HEK293 (cell line): Measurements from ENCODE around the gene KIAA1328.

Experiments used
- CTCF ChIA-PET: fragments of 350-600 bp; formaldehyde crosslinking; extraction: SDS; loops from one replicate; lab custom pipeline; 2021; ENCODE audit warnings: antibody characterized with exemption; lab: Yijun Ruan, JAX
- POLR2A ChIA-PET: fragments of 300-600 bp; formaldehyde crosslinking; extraction: SDS; loops from one replicate; lab custom pipeline; 2020; ENCODE audit warnings: antibody characterized with exemption, inconsistent platforms; lab: Yijun Ruan, JAX
- H3K27ac ChIP-seq: fragments of 200-500 bp; sonication (Bioruptor generic); 2 replicates; pipeline ENCODE4 v1.5.1; 2014; ENCODE audit warnings: low read depth, low read length, control low read depth, inconsistent platforms; ENCODE audit errors: extremely low read depth
- H3K36me3 ChIP-seq, 2 experiments: fragments of 200-500 bp in 1 of 2; sonication (Bioruptor generic) in 1 of 2; 1 replicate in 1 of 2; 2 replicates in 1 of 2; pipeline ENCODE4 v1.5.1; 2014 to 2017; ENCODE audit warnings: inconsistent platforms in 2 of 2, low read length in 2 of 2; ENCODE audit not compliant: control insufficient read depth in 2 of 2, insufficient read depth in 1 of 2
- H3K4me1 ChIP-seq: fragments of 200-500 bp; sonication (Bioruptor generic); 2 replicates; pipeline ENCODE4 v1.5.1; 2014; ENCODE audit warnings: mild to moderate bottlenecking, low read length, inconsistent platforms; ENCODE audit not compliant: control insufficient read depth, insufficient read depth
- H3K4me3 ChIP-seq: 2 replicates; pipeline ENCODE4 v1.5.1; 2011; ENCODE audit warnings: low read depth, mild to moderate bottlenecking, control low read depth, low read length, moderate library complexity
- H3K9me3 ChIP-seq: fragments of 200-500 bp; sonication (Bioruptor generic); 2 replicates; pipeline ENCODE4 v1.5.1; 2014; ENCODE audit warnings: low read depth, low read length, inconsistent platforms; ENCODE audit not compliant: control insufficient read depth, insufficient read depth
- BCL11B ChIP-seq: fragments of 450-650 bp; formaldehyde crosslinking; IDR thresholded peaks from 2 replicates; pipeline ENCODE4 v1.5.1; 2016; ENCODE audit warnings: low read depth, missing biosample characterization, missing genetic modification characterization
- HOXC10 ChIP-seq: sonication (generic); formaldehyde crosslinking; IDR thresholded peaks from 2 replicates; pipeline ENCODE4 v1.8.1; 2023; ENCODE audit warnings: mild to moderate bottlenecking, missing genetic modification reagents
- OVOL3 ChIP-seq: fragments of 450-650 bp; formaldehyde crosslinking; IDR thresholded peaks from 2 replicates; pipeline ENCODE4 v1.5.1; 2016; ENCODE audit warnings: missing biosample characterization, missing genetic modification characterization
- SALL2 ChIP-seq: fragments of 450-650 bp; formaldehyde crosslinking; IDR thresholded peaks from 2 replicates; pipeline ENCODE4 v1.5.0; 2017; ENCODE audit warnings: missing biosample characterization, mild to moderate bottlenecking, missing genetic modification characterization, borderline replicate concordance
- ZBTB1 ChIP-seq: fragments of 450-650 bp; formaldehyde crosslinking; IDR thresholded peaks from 2 replicates; pipeline ENCODE4 v1.5.1; 2016; ENCODE audit warnings: missing biosample characterization, missing genetic modification characterization
- ZBTB20 ChIP-seq: fragments of 450-650 bp; formaldehyde crosslinking; IDR thresholded peaks from 2 replicates; pipeline ENCODE4 v1.5.1; 2016; ENCODE audit warnings: missing biosample characterization, missing genetic modification characterization
- ZBTB48 ChIP-seq: fragments of 450-650 bp; formaldehyde crosslinking; IDR thresholded peaks from 2 replicates; pipeline ENCODE4 v1.5.1; 2016; ENCODE audit warnings: missing biosample characterization, missing genetic modification characterization
- ZEB2 ChIP-seq: fragments of 450-650 bp; formaldehyde crosslinking; IDR thresholded peaks from 2 replicates; pipeline ENCODE4 v1.5.1; 2016; ENCODE audit warnings: missing biosample characterization, missing genetic modification characterization
- ZNF155 ChIP-seq: fragments of 450-650 bp; formaldehyde crosslinking; IDR thresholded peaks from 2 replicates; pipeline ENCODE4 v1.5.1; 2016; ENCODE audit warnings: missing biosample characterization, missing genetic modification characterization
- ZNF211 ChIP-seq: fragments of 450-650 bp; formaldehyde crosslinking; IDR thresholded peaks from 2 replicates; pipeline ENCODE4 v1.5.1; 2016; ENCODE audit warnings: low read depth, missing biosample characterization, missing genetic modification characterization
- ZNF335 ChIP-seq: fragments of 450-650 bp; formaldehyde crosslinking; conservative IDR thresholded peaks from 2 replicates; pipeline ENCODE4 v1.5.1; 2016; ENCODE audit warnings: missing biosample characterization, missing genetic modification characterization
- ZNF423 ChIP-seq: fragments of 450-650 bp; formaldehyde crosslinking; IDR thresholded peaks from 2 replicates; pipeline ENCODE4 v1.5.1; 2016; ENCODE audit warnings: missing biosample characterization, missing genetic modification characterization
- ZNF530 ChIP-seq: fragments of 450-650 bp; formaldehyde crosslinking; IDR thresholded peaks from 2 replicates; pipeline ENCODE4 v1.5.1; 2016; ENCODE audit warnings: low read depth, missing biosample characterization, missing genetic modification characterization
- ZNF585B ChIP-seq: fragments of 450-650 bp; formaldehyde crosslinking; IDR thresholded peaks from 2 replicates; pipeline ENCODE4 v1.5.1; 2016; ENCODE audit warnings: missing biosample characterization, missing genetic modification characterization
- ZNF664 ChIP-seq: fragments of 450-650 bp; formaldehyde crosslinking; IDR thresholded peaks from 2 replicates; pipeline ENCODE4 v1.5.1; 2016; ENCODE audit warnings: missing biosample characterization, missing genetic modification characterization
- ZNF701 ChIP-seq: fragments of 450-650 bp; formaldehyde crosslinking; IDR thresholded peaks from 2 replicates; pipeline ENCODE4 v1.5.1; 2016; ENCODE audit warnings: missing biosample characterization, missing genetic modification characterization
- ZXDB ChIP-seq: fragments of 450-650 bp; formaldehyde crosslinking; IDR thresholded peaks from 2 replicates; pipeline ENCODE4 v1.5.1; 2016; ENCODE audit warnings: missing biosample characterization, missing genetic modification characterization
- TF ChIP-seq, protein P1 (sequence below): fragments of 450-650 bp; formaldehyde crosslinking; IDR thresholded peaks from 2 replicates; pipeline ENCODE4 v1.5.1; 2016; ENCODE audit warnings: missing biosample characterization, missing genetic modification characterization
- TF ChIP-seq, protein P2 (sequence below): fragments of 450-650 bp; formaldehyde crosslinking; IDR thresholded peaks from 2 replicates; pipeline ENCODE4 v1.5.1; 2017; ENCODE audit warnings: missing biosample characterization, missing genetic modification characterization
- TF ChIP-seq, protein P3 (sequence below): fragments of 450-650 bp; formaldehyde crosslinking; IDR thresholded peaks from 2 replicates; pipeline ENCODE4 v1.5.1; 2016; ENCODE audit warnings: missing biosample characterization, missing genetic modification characterization
- TF ChIP-seq, protein P4 (sequence below): IDR thresholded peaks from 2 replicates; pipeline ENCODE4 v1.6.1; 2011; ENCODE audit warnings: mild to moderate bottlenecking, low read depth, low read length, borderline replicate concordance
- TF ChIP-seq, protein P5 (sequence below): fragments of 450-650 bp; formaldehyde crosslinking; IDR thresholded peaks from 2 replicates; pipeline ENCODE4 v1.5.1; 2017; ENCODE audit warnings: missing biosample characterization, missing genetic modification characterization
- TF ChIP-seq, protein P6 (sequence below): fragments of 450-650 bp; formaldehyde crosslinking; IDR thresholded peaks from 2 replicates; pipeline ENCODE4 v1.5.1; 2016; ENCODE audit warnings: missing biosample characterization, missing genetic modification characterization
- TF ChIP-seq, protein P7 (sequence below): fragments of 450-650 bp; formaldehyde crosslinking; IDR thresholded peaks from 2 replicates; pipeline ENCODE4 v1.5.1; 2016; ENCODE audit warnings: missing biosample characterization, missing genetic modification characterization

KIAA1328 gene

DNA sequence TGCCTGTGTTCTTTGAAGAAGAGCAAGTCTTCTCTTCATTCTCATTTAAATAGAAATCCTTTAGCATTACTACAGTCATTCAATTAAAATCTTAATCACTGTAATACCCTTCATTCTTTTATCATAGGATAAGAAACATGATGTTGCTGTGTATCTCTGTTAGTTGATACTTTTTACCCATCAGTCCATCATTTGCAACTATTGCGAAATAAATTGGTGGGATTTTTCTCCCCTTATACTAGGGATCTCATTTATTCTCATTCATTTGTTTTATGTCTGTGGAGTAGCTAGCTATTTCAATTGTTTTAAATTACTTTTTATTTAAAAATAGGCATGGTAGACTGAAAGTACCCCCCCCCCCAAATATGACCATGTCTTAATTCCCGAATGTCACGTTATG, 235.3 kb downstream of the KIAA1328 start:
- TF ChIP-seq ZNF155 (tag by site-specific recombination), result no peak
- no peak for TF ChIP-seq ZBTB1
- TF ChIP-seq, protein P1, sequence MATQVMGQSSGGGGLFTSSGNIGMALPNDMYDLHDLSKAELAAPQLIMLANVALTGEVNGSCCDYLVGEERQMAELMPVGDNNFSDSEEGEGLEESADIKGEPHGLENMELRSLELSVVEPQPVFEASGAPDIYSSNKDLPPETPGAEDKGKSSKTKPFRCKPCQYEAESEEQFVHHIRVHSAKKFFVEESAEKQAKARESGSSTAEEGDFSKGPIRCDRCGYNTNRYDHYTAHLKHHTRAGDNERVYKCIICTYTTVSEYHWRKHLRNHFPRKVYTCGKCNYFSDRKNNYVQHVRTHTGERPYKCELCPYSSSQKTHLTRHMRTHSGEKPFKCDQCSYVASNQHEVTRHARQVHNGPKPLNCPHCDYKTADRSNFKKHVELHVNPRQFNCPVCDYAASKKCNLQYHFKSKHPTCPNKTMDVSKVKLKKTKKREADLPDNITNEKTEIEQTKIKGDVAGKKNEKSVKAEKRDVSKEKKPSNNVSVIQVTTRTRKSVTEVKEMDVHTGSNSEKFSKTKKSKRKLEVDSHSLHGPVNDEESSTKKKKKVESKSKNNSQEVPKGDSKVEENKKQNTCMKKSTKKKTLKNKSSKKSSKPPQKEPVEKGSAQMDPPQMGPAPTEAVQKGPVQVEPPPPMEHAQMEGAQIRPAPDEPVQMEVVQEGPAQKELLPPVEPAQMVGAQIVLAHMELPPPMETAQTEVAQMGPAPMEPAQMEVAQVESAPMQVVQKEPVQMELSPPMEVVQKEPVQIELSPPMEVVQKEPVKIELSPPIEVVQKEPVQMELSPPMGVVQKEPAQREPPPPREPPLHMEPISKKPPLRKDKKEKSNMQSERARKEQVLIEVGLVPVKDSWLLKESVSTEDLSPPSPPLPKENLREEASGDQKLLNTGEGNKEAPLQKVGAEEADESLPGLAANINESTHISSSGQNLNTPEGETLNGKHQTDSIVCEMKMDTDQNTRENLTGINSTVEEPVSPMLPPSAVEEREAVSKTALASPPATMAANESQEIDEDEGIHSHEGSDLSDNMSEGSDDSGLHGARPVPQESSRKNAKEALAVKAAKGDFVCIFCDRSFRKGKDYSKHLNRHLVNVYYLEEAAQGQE (tag by site-specific recombination), result no peak
- TF ChIP-seq, protein P2, sequence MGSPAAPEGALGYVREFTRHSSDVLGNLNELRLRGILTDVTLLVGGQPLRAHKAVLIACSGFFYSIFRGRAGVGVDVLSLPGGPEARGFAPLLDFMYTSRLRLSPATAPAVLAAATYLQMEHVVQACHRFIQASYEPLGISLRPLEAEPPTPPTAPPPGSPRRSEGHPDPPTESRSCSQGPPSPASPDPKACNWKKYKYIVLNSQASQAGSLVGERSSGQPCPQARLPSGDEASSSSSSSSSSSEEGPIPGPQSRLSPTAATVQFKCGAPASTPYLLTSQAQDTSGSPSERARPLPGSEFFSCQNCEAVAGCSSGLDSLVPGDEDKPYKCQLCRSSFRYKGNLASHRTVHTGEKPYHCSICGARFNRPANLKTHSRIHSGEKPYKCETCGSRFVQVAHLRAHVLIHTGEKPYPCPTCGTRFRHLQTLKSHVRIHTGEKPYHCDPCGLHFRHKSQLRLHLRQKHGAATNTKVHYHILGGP (tag by site-specific recombination), result no peak
- TF ChIP-seq ZEB2, result no peak
- no peak for TF ChIP-seq ZNF211
- TF ChIP-seq, protein P3, sequence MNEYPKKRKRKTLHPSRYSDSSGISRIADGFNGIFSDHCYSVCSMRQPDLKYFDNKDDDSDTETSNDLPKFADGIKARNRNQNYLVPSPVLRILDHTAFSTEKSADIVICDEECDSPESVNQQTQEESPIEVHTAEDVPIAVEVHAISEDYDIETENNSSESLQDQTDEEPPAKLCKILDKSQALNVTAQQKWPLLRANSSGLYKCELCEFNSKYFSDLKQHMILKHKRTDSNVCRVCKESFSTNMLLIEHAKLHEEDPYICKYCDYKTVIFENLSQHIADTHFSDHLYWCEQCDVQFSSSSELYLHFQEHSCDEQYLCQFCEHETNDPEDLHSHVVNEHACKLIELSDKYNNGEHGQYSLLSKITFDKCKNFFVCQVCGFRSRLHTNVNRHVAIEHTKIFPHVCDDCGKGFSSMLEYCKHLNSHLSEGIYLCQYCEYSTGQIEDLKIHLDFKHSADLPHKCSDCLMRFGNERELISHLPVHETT (tag by site-specific recombination), result no peak
- TF ChIP-seq, protein P4, sequence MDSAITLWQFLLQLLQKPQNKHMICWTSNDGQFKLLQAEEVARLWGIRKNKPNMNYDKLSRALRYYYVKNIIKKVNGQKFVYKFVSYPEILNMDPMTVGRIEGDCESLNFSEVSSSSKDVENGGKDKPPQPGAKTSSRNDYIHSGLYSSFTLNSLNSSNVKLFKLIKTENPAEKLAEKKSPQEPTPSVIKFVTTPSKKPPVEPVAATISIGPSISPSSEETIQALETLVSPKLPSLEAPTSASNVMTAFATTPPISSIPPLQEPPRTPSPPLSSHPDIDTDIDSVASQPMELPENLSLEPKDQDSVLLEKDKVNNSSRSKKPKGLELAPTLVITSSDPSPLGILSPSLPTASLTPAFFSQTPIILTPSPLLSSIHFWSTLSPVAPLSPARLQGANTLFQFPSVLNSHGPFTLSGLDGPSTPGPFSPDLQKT, result no peak
- TF ChIP-seq BCL11B (tag by site-specific recombination), result no peak
- TF ChIP-seq ZNF664, result no peak
- no peak for TF ChIP-seq ZNF585B (tag by site-specific recombination)
- no peak for TF ChIP-seq ZXDB (tag by site-specific recombination)
- POLR2A ChIA-PET, result no interaction called here
- no peak overlapping the region for H3K4me3 ChIP-seq
- no peaks in the 10 kb centered on the region for H3K4me1 ChIP-seq
- H3K9me3 ChIP-seq, result no peaks in the 10 kb centered on the region
- H3K27ac ChIP-seq, result no peak overlapping the region
- peaks cover 0 to 3% of the 10 kb centered on the region in 2 experiments; a peak in 1 of 3 replicates for H3K36me3 ChIP-seq
- CTCF ChIA-PET, result no interaction called here

DNA sequence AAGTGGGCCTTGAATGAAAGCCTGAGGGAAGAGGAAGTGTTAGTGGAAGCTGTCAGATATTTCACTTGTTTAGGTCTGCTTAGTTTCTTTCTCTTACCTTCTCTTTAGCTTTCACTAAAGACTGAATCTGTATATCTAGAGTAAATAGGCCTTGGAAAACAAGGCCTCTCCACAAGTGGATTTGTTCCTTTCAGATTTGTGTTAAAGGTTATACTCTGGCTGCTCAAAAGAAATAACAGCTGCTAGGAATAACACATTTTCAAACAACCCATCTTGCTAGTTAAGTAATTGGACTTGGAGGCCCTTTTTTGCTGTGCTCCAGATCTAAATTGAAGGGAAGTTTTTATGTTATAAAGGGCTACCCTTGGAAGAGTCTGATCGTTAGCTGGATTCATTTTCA, 236.3 kb downstream of the KIAA1328 start:
- H3K9me3 ChIP-seq, result no peaks in the 10 kb centered on the region
- CTCF ChIA-PET, result no interaction called here
- no peak overlapping the region for H3K27ac ChIP-seq
- H3K4me1 ChIP-seq, result no peaks in the 10 kb centered on the region
- no peak for TF ChIP-seq ZBTB20 (tag by site-specific recombination)
- TF ChIP-seq ZNF423 (tag by site-specific recombination), result no peak
- TF ChIP-seq ZNF664, result no peak
- TF ChIP-seq ZNF335 (tag by site-specific recombination), result no peak
- TF ChIP-seq ZBTB48 (tag by site-specific recombination), result no peak
- TF ChIP-seq, protein P5, sequence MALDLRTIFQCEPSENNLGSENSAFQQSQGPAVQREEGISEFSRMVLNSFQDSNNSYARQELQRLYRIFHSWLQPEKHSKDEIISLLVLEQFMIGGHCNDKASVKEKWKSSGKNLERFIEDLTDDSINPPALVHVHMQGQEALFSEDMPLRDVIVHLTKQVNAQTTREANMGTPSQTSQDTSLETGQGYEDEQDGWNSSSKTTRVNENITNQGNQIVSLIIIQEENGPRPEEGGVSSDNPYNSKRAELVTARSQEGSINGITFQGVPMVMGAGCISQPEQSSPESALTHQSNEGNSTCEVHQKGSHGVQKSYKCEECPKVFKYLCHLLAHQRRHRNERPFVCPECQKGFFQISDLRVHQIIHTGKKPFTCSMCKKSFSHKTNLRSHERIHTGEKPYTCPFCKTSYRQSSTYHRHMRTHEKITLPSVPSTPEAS, result no peak
- TF ChIP-seq HOXC10 (CRISPR knock-in tag), result no peak
- TF ChIP-seq, protein P6, sequence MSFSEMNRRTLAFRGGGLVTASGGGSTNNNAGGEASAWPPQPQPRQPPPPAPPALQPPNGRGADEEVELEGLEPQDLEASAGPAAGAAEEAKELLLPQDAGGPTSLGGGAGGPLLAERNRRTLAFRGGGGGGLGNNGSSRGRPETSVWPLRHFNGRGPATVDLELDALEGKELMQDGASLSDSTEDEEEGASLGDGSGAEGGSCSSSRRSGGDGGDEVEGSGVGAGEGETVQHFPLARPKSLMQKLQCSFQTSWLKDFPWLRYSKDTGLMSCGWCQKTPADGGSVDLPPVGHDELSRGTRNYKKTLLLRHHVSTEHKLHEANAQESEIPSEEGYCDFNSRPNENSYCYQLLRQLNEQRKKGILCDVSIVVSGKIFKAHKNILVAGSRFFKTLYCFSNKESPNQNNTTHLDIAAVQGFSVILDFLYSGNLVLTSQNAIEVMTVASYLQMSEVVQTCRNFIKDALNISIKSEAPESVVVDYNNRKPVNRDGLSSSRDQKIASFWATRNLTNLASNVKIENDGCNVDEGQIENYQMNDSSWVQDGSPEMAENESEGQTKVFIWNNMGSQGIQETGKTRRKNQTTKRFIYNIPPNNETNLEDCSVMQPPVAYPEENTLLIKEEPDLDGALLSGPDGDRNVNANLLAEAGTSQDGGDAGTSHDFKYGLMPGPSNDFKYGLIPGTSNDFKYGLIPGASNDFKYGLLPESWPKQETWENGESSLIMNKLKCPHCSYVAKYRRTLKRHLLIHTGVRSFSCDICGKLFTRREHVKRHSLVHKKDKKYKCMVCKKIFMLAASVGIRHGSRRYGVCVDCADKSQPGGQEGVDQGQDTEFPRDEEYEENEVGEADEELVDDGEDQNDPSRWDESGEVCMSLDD (tag by site-specific recombination), result no peak
- TF ChIP-seq ZXDB (tag by site-specific recombination), result no peak
- no peak for TF ChIP-seq ZNF530 (tag by site-specific recombination)
- no peak for TF ChIP-seq SALL2
- no peak for TF ChIP-seq ZNF701 (tag by site-specific recombination)
- TF ChIP-seq, protein P7, sequence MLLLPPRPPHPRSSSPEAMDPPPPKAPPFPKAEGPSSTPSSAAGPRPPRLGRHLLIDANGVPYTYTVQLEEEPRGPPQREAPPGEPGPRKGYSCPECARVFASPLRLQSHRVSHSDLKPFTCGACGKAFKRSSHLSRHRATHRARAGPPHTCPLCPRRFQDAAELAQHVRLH, result no peak
- TF ChIP-seq OVOL3 (tag by site-specific recombination), result no peak
- POLR2A ChIA-PET, result no interaction called here
- peaks cover 0 to 3% of the 10 kb centered on the region in 2 experiments; a peak in 1 of 3 replicates for H3K36me3 ChIP-seq
- H3K4me3 ChIP-seq, result no peak overlapping the region
